ENCODE data around the gene FIGLA. TPM values are rescaled to one million over a fixed set of nuclear protein-coding genes. Genes with fewer than 3 reads are reported as not detected.

FIGLA gene
- total RNA-seq, 1 donor from 2014 or later, result not detected

GRCh38 chr2:70807828-70808118 is 17.3 kb upstream of the FIGLA start:
- no peak for FAIRE-seq
- no peak for DNase-seq (ENCODE audit: low read depth)
- peaks cover 5% of the 10 kb centered on the region for H3K27me3 ChIP-seq (ENCODE audit: control insufficient read depth, insufficient read depth, low read length)
- no peaks in the 10 kb centered on the region for H3K36me3 ChIP-seq (ENCODE audit: control insufficient read depth, insufficient read depth, low read length)
- TF ChIP-seq, protein P1, sequence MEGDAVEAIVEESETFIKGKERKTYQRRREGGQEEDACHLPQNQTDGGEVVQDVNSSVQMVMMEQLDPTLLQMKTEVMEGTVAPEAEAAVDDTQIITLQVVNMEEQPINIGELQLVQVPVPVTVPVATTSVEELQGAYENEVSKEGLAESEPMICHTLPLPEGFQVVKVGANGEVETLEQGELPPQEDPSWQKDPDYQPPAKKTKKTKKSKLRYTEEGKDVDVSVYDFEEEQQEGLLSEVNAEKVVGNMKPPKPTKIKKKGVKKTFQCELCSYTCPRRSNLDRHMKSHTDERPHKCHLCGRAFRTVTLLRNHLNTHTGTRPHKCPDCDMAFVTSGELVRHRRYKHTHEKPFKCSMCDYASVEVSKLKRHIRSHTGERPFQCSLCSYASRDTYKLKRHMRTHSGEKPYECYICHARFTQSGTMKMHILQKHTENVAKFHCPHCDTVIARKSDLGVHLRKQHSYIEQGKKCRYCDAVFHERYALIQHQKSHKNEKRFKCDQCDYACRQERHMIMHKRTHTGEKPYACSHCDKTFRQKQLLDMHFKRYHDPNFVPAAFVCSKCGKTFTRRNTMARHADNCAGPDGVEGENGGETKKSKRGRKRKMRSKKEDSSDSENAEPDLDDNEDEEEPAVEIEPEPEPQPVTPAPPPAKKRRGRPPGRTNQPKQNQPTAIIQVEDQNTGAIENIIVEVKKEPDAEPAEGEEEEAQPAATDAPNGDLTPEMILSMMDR (IDR thresholded peaks at IDR 0.05; ENCODE audit: insufficient read depth, low read length, severe bottlenecking), result no peak
- no peak overlapping the region for H3K4me3 ChIP-seq (ENCODE audit: low read depth, low read length)

GRCh38 chr2:70807102-70807827 is 16.8 kb upstream of the FIGLA start:
- FAIRE-seq, result no peak
- TF ChIP-seq, protein P1 (IDR thresholded peaks at IDR 0.05; ENCODE audit: insufficient read depth, low read length, severe bottlenecking), result no peak
- Histone ChIP-seq H3K27me3 (ENCODE audit: control insufficient read depth, insufficient read depth, low read length) (peaks cover 5% of the 10 kb centered on the region), H3K4me3 (ENCODE audit: low read depth, low read length) (no peak overlapping the region), H3K36me3 (ENCODE audit: control insufficient read depth, insufficient read depth, low read length) (no peaks in the 10 kb centered on the region)
- DNase-seq (ENCODE audit: low read depth), result no peak

- no peaks in the 10 kb centered on the region for H3K36me3 ChIP-seq (ENCODE audit: control insufficient read depth, insufficient read depth, low read length)
Observed at GRCh38 chr2:70806620-70807019, 16.2 kb upstream of the FIGLA start.

DNA sequence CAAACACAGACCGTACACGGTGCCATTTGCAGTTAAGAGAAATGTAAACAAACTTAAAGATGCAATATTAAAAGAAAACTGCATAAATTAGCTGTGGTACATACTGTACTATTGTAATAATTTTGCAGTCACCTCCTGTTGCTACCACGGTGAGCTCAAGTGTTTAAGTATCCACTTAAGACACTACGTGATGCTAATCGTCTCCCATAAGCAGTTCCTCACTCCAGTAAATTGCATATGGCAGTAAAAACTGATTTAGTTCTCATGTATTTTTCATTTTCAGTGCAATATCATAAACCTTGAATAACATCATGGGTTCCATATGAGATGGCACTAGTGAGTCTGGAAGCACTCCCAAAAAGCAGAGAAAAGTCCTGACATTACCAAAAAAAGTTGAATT is 15.6 kb upstream of the FIGLA start:
- Histone ChIP-seq H3K27me3 (ENCODE audit: control insufficient read depth, insufficient read depth, low read length) (peaks cover 5% of the 10 kb centered on the region), H3K36me3 (ENCODE audit: control insufficient read depth, insufficient read depth, low read length) (no peaks in the 10 kb centered on the region), H3K4me3 (ENCODE audit: low read depth, low read length) (no peak overlapping the region)
- TF ChIP-seq, protein P1 (IDR thresholded peaks at IDR 0.05; ENCODE audit: insufficient read depth, low read length, severe bottlenecking), result no peak
- DNase-seq (ENCODE audit: low read depth) (no peak), FAIRE-seq (no peak)

More at GRCh38 chr2:70806620-70807019, 16.2 kb upstream of the FIGLA start:
- TF ChIP-seq, protein P1 (IDR thresholded peaks at IDR 0.05; ENCODE audit: insufficient read depth, low read length, severe bottlenecking), result no peak
- Histone ChIP-seq H3K27me3 (ENCODE audit: control insufficient read depth, insufficient read depth, low read length) (peaks cover 5% of the 10 kb centered on the region), H3K4me3 (ENCODE audit: low read depth, low read length) (no peak overlapping the region)
- DNase-seq (ENCODE audit: low read depth) (no peak), FAIRE-seq (no peak)

DNA sequence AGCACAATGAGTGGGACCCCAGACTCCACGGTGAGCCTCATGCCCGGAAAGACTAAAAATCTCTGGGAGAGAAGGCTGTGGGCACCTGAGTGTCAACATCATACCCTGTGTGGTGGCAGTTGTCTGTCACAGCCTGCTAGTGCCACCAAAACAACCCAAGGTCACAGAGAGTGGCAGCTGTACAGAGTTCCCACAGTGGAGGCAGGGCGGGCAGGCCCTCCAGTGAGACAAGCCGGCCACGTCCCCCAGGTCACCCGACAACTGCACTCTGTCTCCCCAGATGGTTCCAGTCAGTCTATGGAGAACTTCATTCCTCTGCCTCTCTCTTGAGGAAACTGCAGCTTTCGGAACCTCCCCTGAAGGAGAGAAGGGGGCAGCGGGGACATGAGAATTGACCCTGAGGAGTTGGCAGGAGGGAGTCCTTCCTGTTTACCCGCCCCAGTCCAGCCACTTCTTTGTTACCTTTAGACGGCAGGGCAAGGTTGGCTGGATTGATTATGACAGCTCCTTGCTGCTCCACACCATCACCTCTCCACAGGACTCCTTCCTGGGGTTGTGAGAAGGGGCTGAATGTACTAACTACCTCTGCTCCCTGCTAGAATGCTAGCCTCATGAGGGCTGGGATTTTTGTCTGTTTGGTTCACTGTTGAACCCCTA is 11.3 kb upstream of the FIGLA start:
- H3K4me3 ChIP-seq (ENCODE audit: low read depth, low read length), result no peak overlapping the region

More for the DNA sequence above, 11.3 kb upstream of the FIGLA start:
- TF ChIP-seq, protein P1 (IDR thresholded peaks at IDR 0.05; ENCODE audit: insufficient read depth, low read length, severe bottlenecking), result no peak
- DNase-seq (ENCODE audit: low read depth) (no peak), FAIRE-seq (no peak)
- H3K36me3 ChIP-seq (ENCODE audit: control insufficient read depth, insufficient read depth, low read length), result no peaks in the 10 kb centered on the region
- no peaks in the 10 kb centered on the region for H3K27me3 ChIP-seq (ENCODE audit: control insufficient read depth, insufficient read depth, low read length)

Measured in bronchial epithelial cell (primary cell).